ENCODE measurements around the gene PJA2. TPM values are rescaled to one million over a fixed set of nuclear protein-coding genes. Genes with fewer than 3 reads are reported as not detected.

The PJA2 gene
- total RNA-seq, 4 donors from 2014 or later, result 109 to 162 (median 131) TPM

DNA sequence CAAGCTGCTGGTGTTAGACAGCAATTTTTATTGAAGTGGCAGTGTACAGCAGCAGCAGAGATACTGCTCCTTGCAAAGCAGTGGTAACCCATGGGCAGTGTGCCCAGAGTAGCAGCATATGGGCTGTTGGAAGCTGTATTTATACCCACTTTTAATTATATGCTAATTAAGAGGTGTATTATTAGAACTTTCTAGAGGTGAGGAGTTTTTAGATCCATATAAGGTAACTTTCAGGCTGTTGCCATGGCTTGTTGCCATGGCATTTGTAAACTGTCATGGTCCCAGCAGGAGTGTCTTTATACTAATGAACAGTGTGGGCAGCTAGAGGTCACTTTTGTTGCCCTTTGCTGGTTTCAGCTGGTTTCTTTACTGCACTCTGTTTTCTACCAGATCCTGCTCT, 3.7 kb upstream of the PJA2 start:
- TF ChIP-seq, protein P1, sequence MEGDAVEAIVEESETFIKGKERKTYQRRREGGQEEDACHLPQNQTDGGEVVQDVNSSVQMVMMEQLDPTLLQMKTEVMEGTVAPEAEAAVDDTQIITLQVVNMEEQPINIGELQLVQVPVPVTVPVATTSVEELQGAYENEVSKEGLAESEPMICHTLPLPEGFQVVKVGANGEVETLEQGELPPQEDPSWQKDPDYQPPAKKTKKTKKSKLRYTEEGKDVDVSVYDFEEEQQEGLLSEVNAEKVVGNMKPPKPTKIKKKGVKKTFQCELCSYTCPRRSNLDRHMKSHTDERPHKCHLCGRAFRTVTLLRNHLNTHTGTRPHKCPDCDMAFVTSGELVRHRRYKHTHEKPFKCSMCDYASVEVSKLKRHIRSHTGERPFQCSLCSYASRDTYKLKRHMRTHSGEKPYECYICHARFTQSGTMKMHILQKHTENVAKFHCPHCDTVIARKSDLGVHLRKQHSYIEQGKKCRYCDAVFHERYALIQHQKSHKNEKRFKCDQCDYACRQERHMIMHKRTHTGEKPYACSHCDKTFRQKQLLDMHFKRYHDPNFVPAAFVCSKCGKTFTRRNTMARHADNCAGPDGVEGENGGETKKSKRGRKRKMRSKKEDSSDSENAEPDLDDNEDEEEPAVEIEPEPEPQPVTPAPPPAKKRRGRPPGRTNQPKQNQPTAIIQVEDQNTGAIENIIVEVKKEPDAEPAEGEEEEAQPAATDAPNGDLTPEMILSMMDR (IDR thresholded peaks at IDR 0.05; ENCODE audit: low read depth), result no peak

DNA sequence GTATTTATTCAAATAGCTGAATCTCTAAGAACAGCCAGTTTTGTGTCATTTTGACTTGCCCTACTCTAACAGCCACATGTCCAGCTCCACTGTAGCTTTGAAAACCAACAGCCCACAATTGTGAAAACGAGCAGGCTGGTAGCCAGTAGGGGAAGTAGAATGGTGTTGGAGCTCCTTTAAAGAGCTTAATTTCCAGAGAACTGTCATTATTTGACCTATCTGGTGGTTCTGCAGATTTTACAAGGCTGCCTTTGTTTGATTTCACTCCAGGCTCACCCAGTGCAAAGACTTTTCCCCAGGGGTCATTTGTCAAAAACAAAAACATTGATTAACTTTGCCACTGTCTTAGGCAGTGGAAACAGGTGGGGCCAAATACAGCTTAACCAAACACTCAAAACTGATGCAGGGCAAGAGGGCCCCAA, 3.2 kb upstream of the PJA2 start:
- TF ChIP-seq, protein P1 (IDR thresholded peaks at IDR 0.05; ENCODE audit: low read depth), result no peak

DNA sequence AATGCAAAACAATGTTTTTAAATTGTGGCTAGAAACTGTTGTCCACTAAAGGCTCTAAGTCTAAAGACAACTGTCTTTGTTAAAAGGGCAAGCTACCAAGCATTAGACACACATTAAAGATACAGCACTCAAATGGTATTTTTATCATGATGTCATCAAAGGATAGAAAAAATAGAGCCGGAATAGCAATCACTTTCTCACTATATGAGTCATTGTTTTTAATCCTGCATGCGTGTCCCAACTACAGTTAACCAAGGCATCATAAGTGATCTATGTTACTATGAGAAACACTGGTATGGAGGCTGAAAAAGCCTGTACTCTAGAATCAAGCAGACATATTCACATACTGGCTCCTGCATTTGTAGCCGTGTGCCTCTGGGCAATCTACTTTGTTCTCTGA, 1.9 kb upstream of the PJA2 start:
- TF ChIP-seq, protein P1 (IDR thresholded peaks at IDR 0.05; ENCODE audit: low read depth), result no peak

- TF ChIP-seq, protein P1 (IDR thresholded peaks at IDR 0.05; ENCODE audit: low read depth), result no peak
These were observed 1.4 kb upstream of the PJA2 start for GRCh38 chr5:109411149-109411514.

DNA sequence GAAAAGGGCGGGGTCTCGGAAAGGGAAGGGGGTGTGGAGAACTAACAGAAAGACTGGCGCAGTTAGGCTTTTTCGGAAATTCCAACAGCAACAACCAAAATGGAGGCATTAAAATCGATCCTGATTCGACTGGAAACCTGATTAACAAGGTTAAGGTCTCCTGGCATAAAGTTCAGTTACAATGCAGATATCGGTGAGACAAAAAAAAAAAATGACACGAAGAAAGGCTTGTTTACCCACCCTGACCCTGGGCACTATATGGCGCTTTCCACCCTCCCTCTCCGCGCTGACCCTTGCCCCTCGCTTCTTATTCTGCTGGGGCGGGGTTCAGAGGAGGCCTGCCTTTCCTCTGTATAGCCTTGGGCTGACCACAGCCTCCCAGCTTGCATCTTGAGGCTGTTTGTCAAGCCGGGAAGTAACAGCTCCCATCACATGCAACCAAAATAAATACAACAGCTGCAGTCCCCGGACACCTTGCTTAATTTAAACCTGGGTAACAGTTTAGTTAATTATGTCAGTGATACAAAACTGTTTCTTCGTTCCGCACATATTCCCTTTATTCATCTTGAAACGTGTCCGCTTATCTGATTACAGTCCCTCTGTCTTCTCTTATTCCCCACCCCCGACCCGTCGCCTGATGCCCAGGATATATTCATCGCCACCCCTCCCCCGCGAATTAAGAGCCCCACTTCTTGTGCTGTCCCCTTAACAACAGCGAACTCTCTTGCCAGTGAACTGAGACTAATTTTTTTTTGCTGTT, 795 bp upstream of the PJA2 start:
- TF ChIP-seq, protein P1 (IDR thresholded peaks at IDR 0.05; ENCODE audit: low read depth), result no peak

DNA sequence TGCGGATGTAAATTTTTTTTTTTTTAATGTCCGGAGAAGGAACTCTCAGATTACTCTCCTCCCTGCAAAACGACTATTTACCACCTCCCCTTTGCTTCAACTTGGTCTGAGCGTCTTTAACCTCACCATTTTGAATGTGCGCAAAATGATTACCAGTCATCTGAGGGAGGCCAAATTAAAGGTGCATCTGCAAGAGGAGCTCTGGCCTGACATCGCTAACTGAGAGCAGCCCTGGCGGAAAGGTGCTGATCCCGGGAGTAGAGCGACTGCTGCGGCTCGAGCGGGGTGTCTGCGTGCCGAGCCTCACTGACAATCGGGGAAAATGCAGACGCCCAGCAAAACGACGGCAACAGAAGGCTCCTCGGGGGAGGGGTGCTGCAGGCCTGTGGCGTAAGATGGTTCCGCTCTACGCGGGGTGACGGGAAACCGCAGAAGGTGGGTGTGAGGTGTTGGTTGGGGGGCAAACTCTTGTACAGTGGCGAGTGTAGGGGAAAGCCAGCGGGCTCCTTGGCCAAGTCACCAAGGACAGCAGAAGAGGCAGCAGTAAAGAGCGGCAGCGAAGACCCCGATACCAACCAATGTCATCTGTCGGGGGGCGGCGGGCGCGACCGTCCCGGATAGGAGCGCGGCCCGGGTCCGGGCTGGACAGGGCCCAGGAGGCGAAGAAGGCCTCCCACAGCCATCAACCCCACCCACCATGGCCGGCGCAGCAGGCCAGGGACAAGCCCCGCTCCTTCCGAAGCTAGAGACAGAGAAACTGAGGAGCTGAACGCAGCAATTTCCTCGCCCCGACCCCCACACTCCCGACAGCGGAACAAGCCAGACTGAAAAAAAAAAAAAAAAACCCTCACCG, 557 bp downstream of the PJA2 start:
- TF ChIP-seq, protein P1 (IDR thresholded peaks at IDR 0.05; ENCODE audit: low read depth), result no peak

DNA sequence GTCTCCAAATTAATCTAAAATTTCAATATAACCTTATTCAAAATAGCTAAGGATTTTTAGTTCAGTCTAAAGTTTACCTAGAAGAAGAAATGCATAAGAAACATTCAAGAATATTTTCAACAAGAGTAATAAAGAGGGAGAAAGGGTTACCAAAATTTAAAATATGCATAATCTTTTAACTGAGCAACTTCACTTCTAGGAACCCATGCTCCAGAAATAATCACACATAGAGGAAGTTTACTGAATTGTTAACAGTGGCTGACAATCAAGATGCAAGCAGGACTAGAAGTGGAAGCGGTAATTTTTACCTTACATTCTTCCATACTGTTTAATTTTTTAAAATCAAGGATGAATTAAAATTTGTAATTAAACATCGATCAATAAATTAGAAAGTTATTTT, 1.9 kb downstream of the PJA2 start:
- TF ChIP-seq, protein P1 (IDR thresholded peaks at IDR 0.05; ENCODE audit: low read depth), result no peak
